GM19238 (cell line): ENCODE data around the gene PDXK.

Experiments
- DNase-seq: peaks from one replicate; pipeline ENCODE4 v3.0.0; 2011; ENCODE audit warnings: low spot score; ENCODE audit not compliant: insufficient read length

The PDXK gene

GRCh38 chr21:43762303-43763128 is 43.6 kb downstream of the PDXK start:
- no peak for DNase-seq

GRCh38 chr21:43763901-43764523 is 45.1 kb downstream of the PDXK start:
- DNase-seq: no peak

DNA sequence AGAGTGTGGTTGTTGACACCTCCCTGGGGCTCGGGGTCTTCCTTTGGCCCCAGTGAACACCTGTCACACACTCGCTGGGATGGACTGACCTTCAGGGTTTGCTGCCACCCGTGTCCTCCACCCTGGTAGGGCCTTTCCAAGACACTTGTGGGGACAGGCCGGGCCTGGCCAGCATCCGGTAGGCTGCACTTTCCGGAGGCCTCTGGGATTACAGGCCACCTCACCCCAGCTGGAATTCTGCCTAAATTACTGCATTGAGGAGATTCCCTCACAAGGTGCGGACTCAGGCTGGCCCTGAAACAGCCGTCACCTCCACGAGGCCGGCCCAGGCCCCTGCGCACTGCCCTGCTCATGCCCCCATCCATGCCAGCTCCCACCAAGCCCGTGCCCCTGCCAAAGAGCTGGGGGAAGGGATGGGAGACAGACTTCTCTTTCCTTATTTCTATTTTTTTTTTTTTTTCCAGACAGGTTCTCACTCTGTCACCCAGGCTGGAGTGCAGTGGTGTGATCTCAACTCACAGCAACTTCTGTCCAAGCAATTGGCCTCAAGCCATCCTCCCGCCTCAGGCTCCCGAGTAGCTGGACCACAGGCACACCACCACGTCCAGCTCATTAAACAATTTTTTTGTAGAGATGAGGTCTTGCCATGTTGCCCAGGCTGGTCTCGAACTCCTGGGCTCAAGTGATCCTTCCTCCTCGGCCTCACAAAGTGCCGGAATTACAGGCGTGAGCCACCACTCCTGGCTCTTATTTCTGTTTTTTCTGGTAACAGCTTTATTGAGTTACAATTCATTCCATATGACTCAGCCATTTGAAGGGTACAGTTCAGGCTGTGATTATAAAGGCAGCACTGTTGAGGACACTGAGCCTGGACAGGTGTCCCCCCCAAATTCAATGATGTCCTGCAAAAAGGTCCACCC is 45.9 kb downstream of the PDXK start:
- DNase-seq: no peak

DNA sequence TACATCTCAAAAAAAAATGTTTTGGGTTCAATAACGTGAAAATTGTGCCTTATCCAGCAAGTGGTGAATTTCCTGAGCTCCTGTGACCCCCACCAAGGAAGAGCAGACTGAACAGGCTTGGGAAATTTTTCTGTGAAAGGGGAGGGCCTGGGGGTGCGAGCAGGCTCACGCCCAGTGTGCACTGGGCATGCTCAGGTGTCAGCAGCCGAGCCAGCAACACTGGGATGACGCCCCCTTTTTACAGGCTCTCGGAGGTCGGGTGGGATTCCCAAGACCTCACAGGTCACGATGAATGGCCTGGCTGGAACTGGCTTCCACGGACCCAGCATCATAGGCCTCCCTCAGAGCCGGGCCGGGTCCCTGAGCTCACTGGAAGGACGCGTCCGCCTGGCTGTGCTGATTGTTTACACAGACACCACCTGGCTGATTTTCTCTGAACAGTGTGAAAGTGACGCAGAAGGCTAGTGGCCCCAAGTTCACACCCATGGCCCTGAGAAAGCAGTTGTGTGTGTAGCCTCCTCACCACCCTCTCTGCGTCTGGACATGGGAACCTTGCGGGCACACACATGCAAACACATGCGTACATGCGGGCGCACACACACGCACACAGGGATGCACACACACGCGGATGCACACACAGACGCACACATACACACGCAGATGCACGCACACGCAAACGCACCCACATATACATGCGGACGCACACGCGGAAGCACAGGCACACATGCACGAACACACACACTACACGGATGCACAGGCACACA is 48.0 kb downstream of the PDXK start:
- DNase-seq: no peak

DNA sequence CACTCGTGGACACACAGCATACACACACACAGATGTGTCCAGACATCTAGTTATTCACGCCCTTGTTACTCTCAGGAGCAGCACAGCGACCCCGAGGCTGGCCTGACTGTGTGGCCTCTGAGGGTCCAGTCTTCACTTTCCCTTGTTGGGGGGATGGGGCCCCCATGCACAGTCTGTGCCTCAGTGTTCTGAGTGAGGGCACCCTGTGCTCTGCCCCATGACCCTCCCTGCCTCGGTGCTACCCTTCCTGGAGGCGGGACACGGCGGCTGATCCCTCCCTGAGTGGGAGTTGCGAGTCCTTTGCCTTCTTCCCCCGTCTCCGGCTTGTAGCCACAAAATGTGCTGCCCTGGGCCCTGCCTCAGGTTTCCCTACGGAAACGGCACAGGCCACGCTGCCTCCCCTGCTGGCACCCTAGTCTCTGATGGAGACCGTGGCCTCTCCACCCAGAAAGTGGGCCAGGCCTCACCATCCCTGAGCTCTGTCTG is 48.6 kb downstream of the PDXK start:
- no peak for DNase-seq

- no peak for DNase-seq
These were observed 49.3 kb downstream of the PDXK start for GRCh38 chr21:43767984-43768867.

GRCh38 chr21:43768868-43769167 is 49.9 kb downstream of the PDXK start:
- DNase-seq: no peak

DNA sequence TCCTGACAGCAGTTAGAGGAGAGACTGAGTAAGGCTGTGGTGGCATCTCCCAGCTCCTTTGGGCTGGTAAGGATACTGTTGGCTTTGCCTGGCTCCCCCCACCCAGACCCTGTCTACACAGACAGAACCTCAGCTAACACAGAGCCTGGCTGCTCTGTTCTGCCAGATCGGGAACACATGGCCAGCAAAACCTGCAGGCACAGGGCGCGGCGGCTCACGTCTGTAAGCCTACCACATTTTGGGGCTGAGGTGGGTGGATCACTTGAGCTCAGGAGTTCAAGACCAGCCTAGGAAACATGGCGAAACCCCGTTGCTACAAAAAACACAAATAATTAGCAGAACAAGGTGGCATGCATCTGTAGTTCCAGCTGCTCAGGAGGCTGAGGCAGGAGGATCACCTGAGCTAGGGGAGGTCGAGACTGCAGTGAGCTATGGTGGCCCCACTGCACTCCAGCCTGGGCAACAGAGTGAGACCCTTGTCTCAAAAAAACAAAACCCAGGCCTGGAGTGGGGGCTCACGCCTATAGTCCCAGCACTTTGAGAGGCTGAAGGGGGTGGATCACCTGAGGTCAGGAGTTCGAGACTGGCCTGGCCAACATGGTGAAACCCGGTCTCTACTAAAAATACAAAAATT is 50.5 kb downstream of the PDXK start:
- no peak for DNase-seq

DNA sequence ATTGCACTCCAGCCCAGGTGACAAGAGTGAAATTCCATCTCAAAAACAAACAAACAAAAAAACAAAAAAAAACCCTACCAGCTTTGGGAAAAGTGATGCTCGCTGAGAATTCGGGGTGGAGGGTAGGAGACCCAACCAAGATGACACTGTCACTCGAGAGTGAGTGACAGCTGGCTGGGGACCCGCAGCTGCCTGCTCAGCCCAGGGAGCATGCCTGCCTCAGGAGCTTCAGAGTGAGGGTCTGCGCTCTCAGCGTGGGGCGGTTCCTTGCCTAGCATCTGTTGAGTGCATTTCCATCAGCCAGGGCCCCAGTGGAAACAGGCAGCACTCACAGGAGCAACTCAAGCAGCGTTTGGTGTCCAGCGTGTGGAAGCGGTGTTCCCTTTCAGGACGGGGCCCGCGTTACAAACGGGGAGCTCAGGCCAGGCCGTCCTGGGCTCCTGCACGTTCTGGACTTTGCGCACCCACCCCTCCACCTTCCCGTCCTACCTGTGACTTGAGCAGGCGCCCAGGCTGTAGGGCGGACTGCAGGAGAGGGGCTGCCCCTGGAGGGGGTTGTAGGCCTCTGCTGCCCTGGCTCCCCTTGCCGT is 51.2 kb downstream of the PDXK start:
- no peak for DNase-seq

GRCh38 chr21:43771199-43771675 is 52.3 kb downstream of the PDXK start:
- DNase-seq: no peak

GRCh38 chr21:43771698-43772424 is 52.9 kb downstream of the PDXK start:
- no peak for DNase-seq

GRCh38 chr21:43772425-43772821 is 53.5 kb downstream of the PDXK start:
- no peak for DNase-seq

- DNase-seq: no peak
These were observed 55.2 kb downstream of the PDXK start for GRCh38 chr21:43774163-43774562.

DNA sequence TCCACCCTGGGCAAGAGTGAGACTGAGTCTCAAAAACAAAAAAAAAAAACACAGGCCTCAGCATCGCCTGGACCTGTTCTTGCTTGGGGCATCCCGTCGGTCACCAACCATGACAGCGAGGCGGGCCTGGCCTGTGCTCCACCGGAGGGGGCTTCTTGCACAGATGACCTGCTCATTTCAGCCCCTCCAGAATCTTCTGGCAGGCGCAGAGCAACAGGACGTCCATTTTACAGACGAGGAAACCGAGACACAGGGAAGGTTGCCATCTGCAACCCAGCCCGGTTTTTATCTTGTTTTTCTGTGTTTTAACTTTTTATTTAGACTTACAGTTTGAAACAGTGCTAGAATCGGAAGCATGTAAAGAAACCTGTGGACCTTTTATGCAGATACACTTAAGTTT is 56.3 kb downstream of the PDXK start:
- DNase-seq: no peak

- DNase-seq: peak; percentile 93
These were observed 57.0 kb downstream of the PDXK start, which contains the start of gene CSTB for GRCh38 chr21:43775795-43776430. Gene CSTB (minus strand): TSS chr21:43776308. CDS start chr21:43776269, 39 bp downstream.

DNA sequence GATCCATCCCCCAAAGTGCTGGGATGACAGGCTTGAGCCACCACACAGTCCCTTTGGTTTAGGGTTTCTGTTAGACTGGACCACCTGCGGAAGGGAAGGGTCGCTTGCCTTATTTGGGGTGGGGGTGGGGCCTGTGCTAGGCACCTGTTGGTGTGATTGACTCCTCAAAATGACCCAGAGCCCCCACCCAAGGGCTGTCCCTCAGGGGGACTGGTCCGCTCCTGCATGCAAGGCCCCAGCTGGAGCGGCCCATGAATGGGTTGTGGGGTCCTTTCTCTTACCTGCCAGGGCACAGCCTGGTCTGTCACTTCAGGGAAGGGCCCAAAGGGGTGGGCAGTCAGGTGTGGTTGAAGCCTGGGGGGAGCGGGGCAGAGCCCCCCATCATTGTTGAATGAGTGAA is 59.0 kb downstream of the PDXK start:
- DNase-seq: no peak

- DNase-seq: no peak
These were observed 59.8 kb downstream of the PDXK start for GRCh38 chr21:43778469-43779335.
